NCI-H128 (cell line): Measurements from ENCODE around the gene DTX3.
"Not testable (repeated sequence)": the region's sequence is repeated elsewhere in the genome, so short reads cannot be mapped to it uniquely, and the experiment has no call there.

ENCODE experiments used
- DNase-seq: peaks from one replicate; lab custom pipeline; 2025; ENCODE audit not compliant: unreplicated experiment; lab: John Stamatoyannopoulos, UW

The DTX3 gene

GRCh38 chr12:57606821-57607220 lies 2.2 kb downstream of the DTX3 start:
- DNase-seq = no peak

GRCh38 chr12:57607958-57608663 lies 3.5 kb downstream of the DTX3 start:
- DNase-seq = no peak

GRCh38 chr12:57609101-57609780 lies 4.6 kb downstream of the DTX3 start:
- DNase-seq = no peak

- no peak for DNase-seq
Observed at GRCh38 chr12:57609781-57610553, 5.3 kb downstream of the DTX3 start.

GRCh38 chr12:57610554-57611107 lies 6.0 kb downstream of the DTX3 start:
- no peak for DNase-seq

- no peak for DNase-seq
Observed at GRCh38 chr12:57611108-57611826, 6.6 kb downstream of the DTX3 start, which contains the start of gene ARHGEF25. ARHGEF25 (plus strand) TSS chr12:57611435; CDS start chr12:57611895, 460 bp downstream.

GRCh38 chr12:57611827-57612710 lies 7.4 kb downstream of the DTX3 start:
- no peak for DNase-seq

- no peak for DNase-seq
Observed at GRCh38 chr12:57612711-57613426, 8.2 kb downstream of the DTX3 start.

- no peak for DNase-seq
Observed at GRCh38 chr12:57613427-57614109, 8.9 kb downstream of the DTX3 start.

GRCh38 chr12:57614178-57614947 lies 9.7 kb downstream of the DTX3 start:
- DNase-seq = no peak

GRCh38 chr12:57614948-57615500 lies 10.4 kb downstream of the DTX3 start:
- DNase-seq = no peak

- no peak for DNase-seq
Observed at GRCh38 chr12:57615637-57616036, 11.0 kb downstream of the DTX3 start.

GRCh38 chr12:57616383-57617101 lies 11.9 kb downstream of the DTX3 start:
- no peak for DNase-seq

GRCh38 chr12:57617942-57618341 lies 13.3 kb downstream of the DTX3 start:
- DNase-seq = no peak

- DNase-seq = not testable (repeated sequence)
Observed at GRCh38 chr12:57618431-57618830, 13.8 kb downstream of the DTX3 start.

- no peak for DNase-seq
Observed at GRCh38 chr12:57618966-57619433, 14.4 kb downstream of the DTX3 start.
